ENCODE measurements around the gene GNL1.

Gene GNL1

DNA sequence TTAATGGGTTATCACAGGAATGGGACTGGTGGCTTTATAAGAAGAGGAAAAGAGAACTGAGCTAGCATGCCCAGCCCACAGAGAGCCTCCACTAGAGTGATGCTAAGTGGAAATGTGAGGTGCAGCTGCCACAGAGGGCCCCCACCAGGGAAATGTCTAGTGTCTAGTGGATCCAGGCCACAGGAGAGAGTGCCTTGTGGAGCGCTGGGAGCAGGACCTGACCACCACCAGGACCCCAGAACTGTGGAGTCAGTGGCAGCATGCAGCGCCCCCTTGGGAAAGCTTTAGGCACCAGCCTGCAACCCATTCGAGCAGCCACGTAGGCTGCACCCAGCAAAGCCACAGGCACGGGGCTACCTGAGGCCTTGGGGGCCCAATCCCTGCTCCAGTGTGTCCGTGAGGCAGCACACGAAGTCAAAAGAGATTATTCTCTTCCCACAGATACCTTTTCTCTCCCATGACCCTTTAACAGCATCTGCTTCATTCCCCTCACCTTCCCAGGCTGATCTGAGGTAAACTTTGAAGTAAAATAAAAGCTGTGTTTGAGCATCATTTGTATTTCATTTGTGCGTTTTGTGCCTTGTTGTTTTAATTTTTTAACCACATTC, 62.5 kb downstream of the GNL1 start:
- TF ChIP-seq, protein P1, sequence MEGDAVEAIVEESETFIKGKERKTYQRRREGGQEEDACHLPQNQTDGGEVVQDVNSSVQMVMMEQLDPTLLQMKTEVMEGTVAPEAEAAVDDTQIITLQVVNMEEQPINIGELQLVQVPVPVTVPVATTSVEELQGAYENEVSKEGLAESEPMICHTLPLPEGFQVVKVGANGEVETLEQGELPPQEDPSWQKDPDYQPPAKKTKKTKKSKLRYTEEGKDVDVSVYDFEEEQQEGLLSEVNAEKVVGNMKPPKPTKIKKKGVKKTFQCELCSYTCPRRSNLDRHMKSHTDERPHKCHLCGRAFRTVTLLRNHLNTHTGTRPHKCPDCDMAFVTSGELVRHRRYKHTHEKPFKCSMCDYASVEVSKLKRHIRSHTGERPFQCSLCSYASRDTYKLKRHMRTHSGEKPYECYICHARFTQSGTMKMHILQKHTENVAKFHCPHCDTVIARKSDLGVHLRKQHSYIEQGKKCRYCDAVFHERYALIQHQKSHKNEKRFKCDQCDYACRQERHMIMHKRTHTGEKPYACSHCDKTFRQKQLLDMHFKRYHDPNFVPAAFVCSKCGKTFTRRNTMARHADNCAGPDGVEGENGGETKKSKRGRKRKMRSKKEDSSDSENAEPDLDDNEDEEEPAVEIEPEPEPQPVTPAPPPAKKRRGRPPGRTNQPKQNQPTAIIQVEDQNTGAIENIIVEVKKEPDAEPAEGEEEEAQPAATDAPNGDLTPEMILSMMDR (IDR thresholded peaks at IDR 0.05; ENCODE audit: borderline replicate concordance, insufficient read depth, low read depth, low read length), result peak; percentile 52; the same call in 1 of the 2 replicates
- H3K4me3 ChIP-seq (ENCODE audit: low read depth, low read length), result no peak overlapping the region

DNA sequence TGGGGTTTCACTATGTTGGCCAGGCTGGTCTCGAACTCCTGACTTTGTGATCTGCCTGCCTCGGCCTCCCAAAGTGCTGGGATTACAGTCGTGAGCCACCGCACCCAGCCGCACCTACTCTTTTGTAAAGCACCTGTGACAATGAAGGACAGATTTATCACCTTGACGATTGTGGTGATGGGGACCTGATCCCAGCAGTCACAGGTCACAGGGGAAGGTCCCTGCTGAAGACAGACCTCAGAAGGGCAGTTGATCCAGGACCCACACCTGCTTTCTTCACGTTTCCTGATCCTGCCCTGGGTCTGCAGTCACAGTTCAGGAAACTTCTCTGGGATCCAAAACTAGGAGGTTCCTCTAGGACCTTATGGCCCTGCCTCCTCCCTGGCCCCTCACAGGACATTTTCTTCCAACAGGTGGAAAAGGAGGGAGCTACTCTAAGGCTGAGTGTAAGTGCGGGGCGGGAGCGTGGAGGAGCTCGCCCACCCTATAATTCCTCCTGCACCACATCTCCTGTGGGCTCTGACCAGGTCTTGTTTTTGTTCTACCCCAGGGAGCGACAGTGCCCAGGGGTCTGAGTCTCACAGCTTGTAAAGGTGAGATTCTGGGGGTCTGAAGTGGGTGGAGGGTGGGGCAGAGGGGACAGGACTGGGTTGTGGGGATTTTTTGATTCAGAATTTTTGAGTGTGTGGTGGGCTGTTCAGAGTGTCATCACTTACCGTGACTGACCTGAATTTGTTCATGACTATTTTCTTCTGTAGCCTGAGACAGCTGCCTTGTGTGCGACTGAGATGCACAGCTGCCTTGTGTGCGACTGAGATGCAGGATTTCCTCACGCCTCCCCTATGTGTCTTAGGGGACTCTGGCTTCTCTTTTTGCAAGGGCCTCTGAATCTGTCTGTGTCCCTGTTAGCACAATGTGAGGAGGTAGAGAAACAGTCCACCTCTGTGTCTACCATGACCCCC, 64.0 kb downstream of the GNL1 start:
- TF ChIP-seq, protein P1 (IDR thresholded peaks at IDR 0.05; ENCODE audit: borderline replicate concordance, insufficient read depth, low read depth, low read length), result no peak
- peak overlapping the region; percentile 7 for H3K4me3 ChIP-seq (ENCODE audit: low read depth, low read length)

Measured in GM12875 (cell line).